GM21528 (cell line): ENCODE measurements around the gene CCDC120.

Experiments used
- ATAC-seq: cut with Tn5 transposase; IDR thresholded peaks from one replicate; pipeline ENCODE4 v1.9.1; 2021; ENCODE audit warnings: mild to moderate bottlenecking, moderate library complexity; ENCODE audit not compliant: unreplicated experiment, low FRiP score

CCDC120 gene

DNA sequence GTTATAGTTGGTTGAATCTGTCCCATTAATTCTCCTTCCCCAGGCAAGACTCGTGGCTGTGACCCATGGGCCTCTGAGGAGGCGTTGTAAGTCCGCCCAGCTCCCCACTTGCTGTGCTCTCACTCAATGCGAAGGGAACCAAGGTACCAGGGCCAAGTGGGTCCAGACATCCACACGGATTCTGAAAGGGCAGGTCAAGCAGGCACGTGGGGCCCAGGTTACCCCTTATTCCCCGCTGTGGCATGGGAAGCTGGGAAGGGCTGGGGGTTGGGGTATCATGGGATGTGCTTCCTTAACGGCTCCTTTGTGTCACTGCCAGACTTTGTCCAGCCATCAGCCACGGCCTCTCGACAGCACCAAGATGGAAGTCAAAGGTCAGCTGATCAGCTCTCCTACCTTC, 3.1 kb downstream of the CCDC120 start:
- no peak for ATAC-seq

- ATAC-seq: no peak
Observed at GRCh38 chrX:49063715-49064114, 4.9 kb downstream of the CCDC120 start.

GRCh38 chrX:49064303-49064702, 5.5 kb downstream of the CCDC120 start:
- ATAC-seq: no peak

- no peak for ATAC-seq
Observed at GRCh38 chrX:49064735-49065134, 5.9 kb downstream of the CCDC120 start.

DNA sequence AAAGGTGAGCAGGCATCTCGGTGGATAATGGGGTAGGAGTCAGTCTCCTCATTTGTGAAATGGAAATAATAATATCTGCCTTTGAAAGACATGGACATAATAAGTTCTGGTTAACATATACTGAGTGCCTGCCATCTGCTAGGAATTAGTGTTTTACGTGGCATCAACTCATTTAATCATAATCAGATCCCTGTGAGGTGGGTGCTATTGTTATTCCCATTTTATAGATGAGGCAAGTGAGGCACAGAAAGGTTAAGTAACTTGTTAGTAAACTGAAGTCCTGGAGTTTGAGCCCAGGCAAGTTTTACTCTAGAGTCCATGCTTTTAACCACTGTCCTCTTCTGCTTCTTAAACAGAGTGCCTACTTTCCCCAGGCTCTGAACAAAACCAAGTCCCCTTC, 7.5 kb downstream of the CCDC120 start:
- ATAC-seq: no peak

DNA sequence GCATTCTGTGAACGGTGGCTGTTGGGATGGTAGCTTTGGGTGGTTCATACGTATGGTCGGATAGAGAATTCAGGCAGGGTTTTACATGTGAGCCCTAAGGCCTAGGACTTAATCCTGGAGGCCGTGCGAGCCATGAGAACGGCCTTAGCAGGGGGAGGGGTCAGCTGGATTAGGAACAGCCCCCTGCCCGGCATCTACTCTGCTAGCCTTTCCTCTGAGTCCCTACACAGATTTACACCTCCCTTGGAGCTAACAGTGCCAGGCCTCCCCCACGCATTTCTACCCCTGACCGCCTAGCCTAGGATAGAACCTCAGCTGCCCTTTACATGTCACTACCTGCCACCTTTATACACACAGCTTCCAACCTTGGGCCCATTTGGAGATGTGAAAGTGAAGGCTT, 7.9 kb downstream of the CCDC120 start:
- ATAC-seq: no peak

GRCh38 chrX:49067285-49068120, 8.7 kb downstream of the CCDC120 start:
- ATAC-seq: no peak

GRCh38 chrX:49069038-49069437, 10.2 kb downstream of the CCDC120 start:
- ATAC-seq: no peak

DNA sequence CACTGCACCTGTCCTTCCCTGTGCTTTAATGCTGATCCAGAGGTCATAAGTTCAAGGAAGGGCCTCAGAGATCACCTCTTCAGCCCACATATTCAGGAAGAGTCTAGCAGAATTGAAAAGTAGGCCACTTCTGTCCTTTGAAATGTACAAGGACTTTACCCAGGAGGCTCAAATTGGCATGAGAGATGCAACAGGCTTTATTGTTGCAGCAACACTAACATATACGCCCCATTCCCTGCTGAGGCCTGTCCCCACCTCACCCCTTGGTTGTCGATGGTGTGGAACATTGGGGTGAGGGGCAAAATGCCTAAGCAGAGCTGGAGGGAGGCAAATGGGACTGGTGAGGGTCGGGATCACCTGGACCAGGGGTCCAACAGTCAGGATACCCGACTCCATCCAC, 12.2 kb downstream of the CCDC120 start:
- no peak for ATAC-seq

DNA sequence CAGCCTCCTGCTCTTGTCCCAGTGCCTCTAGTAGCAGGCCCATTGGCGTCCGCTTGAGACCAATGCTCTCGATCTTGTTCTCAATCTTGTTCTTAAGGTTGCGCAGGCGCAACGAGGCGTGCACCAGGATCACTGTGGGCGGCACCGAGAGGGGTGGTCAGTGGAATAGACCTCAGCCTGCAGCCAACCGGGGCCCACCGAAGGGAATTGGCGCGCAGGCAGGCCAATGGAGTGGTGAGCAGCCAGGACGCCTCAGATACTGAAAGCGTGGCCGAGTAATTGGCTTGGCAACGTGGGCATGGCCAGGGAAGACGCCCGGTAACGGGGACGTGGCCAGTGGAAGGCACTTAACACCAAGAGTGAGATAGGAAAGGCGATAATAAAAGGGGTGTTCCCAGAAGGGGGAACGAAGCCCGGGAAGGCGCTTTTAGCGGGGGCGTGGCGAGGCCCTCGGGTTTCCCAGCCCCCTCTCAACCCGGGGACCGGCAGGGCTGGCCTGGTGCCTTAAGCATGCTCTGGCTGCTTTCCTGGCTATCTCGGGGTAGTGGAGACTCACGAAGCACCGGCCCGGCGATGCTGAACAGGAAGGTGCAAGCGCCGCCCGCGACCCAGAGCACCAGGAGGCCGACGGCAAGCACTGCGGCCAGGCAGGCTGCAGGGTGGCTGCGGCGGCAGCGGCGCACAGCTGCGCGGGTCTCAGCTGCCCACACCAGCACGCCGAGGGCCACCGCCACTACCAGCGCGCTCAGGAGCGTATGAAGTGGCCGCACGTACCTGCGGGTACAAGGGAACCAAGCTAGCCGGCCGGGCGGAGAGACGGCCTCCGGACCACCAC, 13.3 kb downstream of the CCDC120 start:
- ATAC-seq: no peak

- no peak for ATAC-seq
Observed at GRCh38 chrX:49072712-49073095, 13.9 kb downstream of the CCDC120 start.

- ATAC-seq: peak; percentile 79
Observed at GRCh38 chrX:49073601-49074575, 15.1 kb downstream of the CCDC120 start, which contains the start of gene PRAF2. Gene PRAF2 (minus strand): TSS chrX:49074002. CDS start chrX:49073987, 15 bp downstream.

- no peak for ATAC-seq
Observed at GRCh38 chrX:49075347-49075746, 16.5 kb downstream of the CCDC120 start.

DNA sequence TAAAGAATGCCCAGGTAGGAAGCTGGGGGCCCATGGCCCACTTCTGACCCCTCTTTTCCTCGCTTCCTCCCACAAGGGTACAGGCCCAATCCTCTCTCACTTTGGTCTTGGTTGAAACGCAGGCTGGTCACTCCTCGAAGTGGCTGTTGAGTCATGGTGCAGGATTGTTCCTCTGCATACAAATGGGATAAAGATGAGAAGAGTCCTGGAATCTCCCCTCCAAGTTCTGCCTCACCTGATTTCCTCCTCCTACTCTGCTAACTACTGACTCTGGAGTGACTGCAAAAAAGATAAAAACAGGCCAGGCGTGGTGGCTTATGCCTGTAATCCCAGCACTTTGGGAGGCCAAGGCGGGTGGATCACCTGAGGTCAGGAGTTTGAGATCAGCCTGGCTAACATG, 19.1 kb downstream of the CCDC120 start:
- no peak for ATAC-seq

- ATAC-seq: peak; percentile 66
Observed at GRCh38 chrX:49079489-49080428, 21.0 kb downstream of the CCDC120 start, which contains the start of gene WDR45. Gene WDR45 (minus strand): TSS chrX:49079887. CDS start chrX:49078095, 1,792 bp downstream.

GRCh38 chrX:49082271-49082871, 23.6 kb downstream of the CCDC120 start:
- no peak for ATAC-seq

GRCh38 chrX:49089553-49089952, 30.8 kb downstream of the CCDC120 start:
- no peak for ATAC-seq

DNA sequence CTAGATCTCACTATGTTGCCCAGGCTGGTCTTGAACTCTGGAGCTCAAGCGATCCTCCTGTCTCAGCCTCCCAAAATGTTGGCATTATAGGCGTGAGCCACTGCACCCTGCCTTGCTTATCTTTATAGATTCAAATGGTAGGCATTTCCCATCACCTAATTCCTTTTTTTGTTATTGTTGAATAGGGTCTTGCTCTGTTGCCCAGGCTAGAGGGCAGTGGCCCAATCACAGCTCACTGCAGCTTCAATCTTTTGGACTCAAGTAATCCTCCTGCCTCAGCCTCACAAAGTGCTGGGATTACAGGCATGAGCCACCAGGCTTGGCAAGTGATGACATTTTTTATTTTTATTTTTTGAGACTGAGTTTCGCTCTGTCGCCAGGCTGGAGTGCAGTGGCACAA, 37.6 kb downstream of the CCDC120 start:
- no peak for ATAC-seq
